GM21367 (cell line): ENCODE data around the gene MINPP1.

Experiments
- ATAC-seq: cut with Tn5 transposase; IDR thresholded peaks from one replicate; pipeline ENCODE4 v1.9.1; 2021; ENCODE audit not compliant: unreplicated experiment

MINPP1 gene

GRCh38 chr10:87519582-87519981 lies 14.9 kb downstream of the MINPP1 start:
- ATAC-seq, result peak; percentile 62

- no peak for ATAC-seq
Measured at GRCh38 chr10:87523731-87524130, 19.0 kb downstream of the MINPP1 start.

DNA sequence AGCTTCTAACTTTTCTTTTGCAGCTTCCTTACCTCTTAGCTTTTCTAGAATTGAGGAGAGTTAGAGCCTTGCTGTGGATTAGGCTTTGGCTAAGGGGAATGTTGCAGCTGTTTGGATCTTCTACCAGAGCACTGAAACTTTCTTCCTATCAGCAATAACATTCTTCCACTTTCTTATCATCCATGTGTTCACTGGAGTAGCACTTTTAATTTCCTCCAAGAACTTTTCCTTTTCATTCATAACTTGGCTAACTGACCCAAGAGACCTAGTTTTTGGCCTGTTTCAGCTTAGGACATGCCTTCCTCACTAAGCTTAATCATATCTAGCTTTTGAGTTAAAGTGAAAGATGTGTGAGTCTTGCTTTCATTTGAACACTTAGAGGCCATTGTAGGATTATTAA lies 19.6 kb downstream of the MINPP1 start:
- no peak for ATAC-seq

DNA sequence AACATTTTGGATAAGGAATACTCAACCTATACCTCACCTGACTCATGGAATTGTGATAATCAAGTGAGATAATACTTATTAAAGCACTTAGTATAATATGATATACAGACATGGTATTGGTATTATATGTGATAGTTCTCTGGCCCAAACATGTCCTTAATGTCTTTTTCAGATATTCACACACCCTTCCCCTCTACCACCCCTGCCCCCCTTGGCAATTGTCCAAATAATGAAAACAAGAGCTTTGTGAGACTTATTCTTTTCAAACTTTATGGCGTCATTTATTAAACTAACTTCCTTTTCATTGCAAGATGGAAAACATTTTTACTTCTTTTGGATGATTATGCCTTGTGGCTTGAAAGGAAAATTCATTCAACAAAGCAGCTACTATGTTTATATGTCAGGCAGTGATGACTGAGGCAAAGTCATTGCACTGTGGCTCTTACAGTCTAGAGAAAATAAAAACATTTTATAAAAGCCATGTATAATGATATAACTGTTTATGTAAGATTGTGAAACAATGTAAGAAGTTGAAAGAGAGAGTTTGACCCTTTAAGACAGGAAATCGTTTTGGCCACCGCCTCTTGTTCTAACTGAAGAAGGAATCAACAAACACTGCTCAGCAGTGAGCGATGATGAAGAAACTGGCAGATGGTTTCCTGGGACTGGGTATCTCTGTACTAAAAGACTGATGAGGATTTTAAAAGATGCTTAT lies 27.4 kb downstream of the MINPP1 start:
- no peak for ATAC-seq

DNA sequence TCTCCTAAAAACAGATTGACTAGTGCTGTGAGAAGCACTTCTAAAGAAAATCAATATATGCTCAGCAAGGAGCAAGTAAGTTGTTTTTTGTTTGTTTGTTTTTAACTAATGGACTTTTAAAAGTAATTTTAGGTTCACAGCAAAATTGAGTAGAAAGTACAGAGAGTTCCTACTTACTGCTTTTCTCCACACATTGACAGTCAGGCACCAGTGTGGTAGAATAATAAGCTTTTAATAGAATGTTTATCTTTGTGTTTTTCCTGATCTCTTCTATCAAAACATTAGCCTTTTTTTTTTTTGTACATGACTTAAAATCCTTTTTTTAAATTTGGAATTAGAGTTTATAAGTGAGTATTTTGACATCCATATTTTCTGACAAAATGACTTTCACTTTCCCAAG lies 28.0 kb downstream of the MINPP1 start:
- ATAC-seq, result no peak

DNA sequence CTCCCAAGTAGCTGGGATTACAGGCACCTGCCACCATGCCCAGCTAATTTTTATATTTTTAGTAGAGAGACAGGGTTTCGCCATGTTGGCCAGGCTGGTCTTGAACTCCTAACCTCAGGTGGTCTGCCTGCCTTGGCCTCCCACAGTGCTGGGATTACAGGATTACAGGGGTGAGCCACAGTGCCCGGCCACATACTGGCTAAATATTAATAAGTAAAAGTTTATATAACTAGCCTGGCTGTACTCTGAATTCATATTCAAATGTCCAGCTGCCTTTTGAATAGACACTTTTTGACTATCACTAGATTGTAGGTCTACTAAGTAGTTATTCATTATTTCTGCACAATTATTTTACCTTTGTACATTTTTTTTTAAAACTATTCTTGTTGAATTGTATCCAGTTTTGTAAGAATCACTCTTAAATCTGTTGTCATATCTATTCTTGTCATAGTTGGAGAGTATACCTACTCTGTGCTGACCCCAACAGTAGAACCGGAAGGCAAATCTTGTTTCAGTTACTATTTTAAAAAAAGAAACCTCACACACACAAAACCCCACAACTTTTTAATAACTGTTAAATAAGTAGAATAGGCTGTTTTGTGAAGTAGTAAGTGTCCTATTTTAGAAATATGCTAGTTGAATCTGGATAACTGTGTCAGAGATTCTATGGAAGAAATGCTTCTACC lies 29.6 kb downstream of the MINPP1 start:
- ATAC-seq, result no peak

DNA sequence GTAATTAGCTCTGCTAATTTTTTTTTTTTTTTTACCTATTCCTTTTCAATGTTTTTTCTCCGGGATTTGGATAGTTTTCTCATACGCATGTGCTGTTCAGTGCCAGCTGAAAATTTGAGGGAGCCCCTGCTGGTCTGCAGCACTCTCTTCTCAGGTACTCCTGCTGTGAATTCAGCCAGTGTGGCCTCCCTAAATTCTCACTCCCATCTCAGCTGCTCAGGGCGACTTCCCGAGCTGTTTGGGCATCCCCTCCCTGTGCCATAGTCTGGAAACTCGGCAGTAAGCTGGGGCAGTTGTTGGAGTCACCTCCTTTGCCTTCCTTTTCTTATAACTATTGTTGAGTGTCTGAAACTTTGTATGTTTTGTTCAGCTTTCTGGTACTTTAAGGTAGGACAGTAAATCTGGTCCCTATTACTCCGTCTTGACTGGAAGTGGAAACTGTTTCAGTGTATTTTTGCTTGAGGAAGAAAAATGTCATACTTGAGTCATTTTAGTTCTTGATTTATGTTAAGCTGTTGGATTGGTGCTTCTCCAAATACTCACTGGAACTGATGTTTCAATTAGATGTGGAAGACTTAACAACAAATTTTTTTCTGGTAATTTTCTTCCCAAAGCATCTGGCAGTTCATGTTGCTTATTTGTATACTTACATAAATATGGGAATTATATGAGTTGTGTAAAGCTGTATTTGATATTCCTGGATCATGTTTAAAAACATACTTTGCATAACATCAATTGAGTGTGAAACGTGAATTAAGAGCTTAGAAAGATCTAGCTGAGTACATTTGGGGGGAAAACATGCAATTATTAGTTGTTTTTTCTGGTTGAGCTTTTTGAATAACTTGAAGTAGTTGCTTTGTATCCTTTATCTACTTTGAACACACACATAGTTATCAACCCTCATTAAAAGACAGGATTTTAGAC lies 33.7 kb downstream of the MINPP1 start:
- ATAC-seq, result no peak

- ATAC-seq, result no peak
Measured at GRCh38 chr10:87541114-87541513, 36.4 kb downstream of the MINPP1 start.

GRCh38 chr10:87544721-87545120 lies 40.0 kb downstream of the MINPP1 start:
- no peak for ATAC-seq

GRCh38 chr10:87545783-87546182 lies 41.1 kb downstream of the MINPP1 start:
- ATAC-seq, result no peak

- ATAC-seq, result no peak
Measured at GRCh38 chr10:87546210-87546609, 41.5 kb downstream of the MINPP1 start.

DNA sequence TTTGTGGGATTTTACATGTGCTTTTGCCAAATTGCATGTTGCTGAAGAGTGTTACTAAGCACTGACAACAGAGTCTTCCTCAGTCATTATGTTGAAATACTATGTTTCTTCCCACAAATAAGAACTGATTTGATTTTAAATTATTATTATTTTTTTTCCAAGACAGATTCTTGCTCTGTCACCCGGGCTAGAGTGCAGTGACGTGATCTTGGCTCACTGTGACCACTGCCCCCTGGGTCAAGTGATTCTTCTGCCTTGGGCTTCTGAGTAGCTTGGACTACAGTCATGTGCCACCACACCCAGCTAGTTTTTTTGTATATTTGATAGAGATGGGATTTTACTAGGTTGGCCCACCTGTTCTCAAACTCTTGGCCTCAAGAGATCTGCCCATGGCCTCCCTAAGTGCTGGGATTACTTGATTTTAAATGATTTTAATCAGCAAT lies 42.3 kb downstream of the MINPP1 start:
- ATAC-seq, result no peak

- no peak for ATAC-seq
Measured at GRCh38 chr10:87547734-87548311, 43.1 kb downstream of the MINPP1 start.

- ATAC-seq, result no peak
Measured at GRCh38 chr10:87550741-87551140, 46.0 kb downstream of the MINPP1 start.

DNA sequence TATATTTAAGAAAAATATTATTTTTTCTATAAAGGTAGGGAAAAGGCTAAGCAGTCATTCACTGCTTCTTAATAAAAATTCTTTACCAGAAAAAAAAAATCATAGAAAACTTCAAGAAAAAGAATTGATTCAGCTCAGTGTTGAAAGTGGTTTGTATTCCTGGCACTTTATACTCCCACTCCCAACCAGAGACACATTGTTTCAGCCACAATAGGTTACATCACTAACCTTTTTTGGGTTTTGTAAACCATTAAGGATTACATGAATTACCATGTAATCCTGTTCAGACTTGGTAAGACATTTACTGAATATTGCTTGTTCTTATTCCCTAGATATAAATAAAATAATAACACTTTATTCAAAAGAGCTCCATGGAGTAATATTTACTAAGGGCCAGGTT lies 46.6 kb downstream of the MINPP1 start:
- no peak for ATAC-seq

DNA sequence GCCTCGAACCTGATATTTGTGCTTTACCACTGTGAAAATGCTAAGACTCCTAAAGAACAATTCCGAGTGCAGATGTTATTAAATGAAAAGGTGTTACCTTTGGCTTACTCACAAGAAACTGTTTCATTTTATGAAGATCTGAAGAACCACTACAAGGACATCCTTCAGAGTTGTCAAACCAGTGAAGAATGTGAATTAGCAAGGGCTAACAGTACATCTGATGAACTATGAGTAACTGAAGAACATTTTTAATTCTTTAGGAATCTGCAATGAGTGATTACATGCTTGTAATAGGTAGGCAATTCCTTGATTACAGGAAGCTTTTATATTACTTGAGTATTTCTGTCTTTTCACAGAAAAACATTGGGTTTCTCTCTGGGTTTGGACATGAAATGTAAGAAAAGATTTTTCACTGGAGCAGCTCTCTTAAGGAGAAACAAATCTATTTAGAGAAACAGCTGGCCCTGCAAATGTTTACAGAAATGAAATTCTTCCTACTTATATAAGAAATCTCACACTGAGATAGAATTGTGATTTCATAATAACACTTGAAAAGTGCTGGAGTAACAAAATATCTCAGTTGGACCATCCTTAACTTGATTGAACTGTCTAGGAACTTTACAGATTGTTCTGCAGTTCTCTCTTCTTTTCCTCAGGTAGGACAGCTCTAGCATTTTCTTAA lies 47.7 kb downstream of the MINPP1 start:
- no peak for ATAC-seq

DNA sequence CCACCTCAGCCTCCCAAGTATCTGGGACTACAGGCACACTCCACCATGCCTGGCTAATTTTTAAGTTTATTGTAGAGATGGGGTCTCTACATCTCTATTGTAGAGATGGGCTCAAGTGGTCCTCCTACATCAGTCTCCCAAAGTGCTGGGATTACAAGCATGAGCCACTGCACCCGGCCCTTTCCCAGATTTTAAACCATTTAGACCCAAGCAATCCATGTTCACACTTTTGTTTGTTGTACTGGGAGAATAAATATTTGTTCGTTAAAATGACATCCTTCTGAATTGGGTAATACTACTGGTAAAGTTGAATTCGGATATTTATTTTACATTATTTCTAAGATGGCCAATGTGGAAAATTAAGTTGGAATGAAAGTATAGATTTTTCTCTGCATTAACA lies 52.7 kb downstream of the MINPP1 start:
- no peak for ATAC-seq

DNA sequence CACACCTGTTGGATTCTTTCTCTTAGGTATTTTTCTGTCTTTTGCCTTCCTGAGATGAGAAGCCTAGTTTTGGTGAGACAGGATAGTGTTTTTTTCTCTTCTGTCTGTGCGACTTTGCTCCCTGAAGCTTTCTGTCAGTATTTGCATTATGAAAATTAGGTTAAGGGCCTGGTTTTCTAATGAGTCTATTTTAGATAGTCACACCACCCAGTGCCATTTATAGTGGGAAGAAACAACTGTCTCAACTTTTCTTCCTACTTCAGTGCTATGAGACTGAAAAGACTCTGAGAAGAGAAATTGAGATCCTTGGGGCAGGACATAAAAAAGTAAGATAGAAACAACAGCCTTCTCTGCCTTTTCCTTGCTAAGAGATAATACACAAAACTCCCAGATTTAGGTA lies 53.6 kb downstream of the MINPP1 start:
- no peak for ATAC-seq

DNA sequence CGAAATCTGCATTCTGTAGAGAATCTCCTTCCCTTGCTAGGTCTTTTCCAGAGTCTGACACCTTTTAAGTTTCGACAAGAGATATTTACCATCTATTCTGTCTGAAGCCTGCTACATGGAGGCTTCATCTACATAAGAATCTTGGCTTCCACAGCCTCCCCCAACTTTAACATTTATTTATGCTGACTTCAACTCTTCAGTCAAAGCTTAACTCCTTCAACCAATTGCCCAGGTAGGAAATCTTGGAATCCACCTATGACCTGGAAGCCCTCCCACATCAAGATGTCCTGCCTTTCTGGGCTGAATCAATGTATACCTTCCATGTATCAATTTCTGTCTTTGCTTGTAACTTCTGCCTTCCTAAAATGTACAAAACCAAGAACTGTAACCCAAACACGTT lies 54.7 kb downstream of the MINPP1 start:
- no peak for ATAC-seq

DNA sequence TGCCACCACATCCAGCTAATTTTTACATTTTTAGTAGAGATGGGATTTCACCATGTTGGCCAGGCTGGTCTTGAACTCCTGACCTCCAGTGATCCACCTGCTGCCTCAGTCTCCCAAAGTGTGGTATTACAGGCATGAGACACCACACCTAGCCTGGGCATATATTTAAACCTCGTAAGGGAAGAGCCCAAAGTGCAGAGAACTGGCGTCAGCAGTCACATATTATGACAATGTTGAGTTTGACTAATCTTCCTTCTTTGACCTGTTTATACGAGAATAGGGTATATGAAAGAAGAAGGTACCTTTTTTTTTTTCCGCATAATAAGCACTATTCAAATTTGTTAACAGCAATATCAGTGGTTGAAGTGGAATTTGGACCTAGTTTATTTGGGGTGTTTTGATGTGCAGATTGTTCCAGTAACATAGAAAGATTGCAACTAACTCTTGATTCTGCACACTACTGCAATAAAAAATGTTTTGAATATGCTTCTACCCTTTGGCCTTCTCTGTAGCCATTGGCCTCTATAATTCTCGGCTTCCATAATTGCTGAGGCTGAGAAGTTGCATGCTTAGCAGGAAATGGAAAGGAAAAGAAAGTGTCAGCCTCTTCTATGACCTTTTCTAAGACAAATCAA lies 55.9 kb downstream of the MINPP1 start:
- no peak for ATAC-seq
